Measurements from ENCODE around the gene SLC4A5.

SLC4A5 gene

GRCh38 chr2:74264281-74264680, 78.9 kb downstream of the SLC4A5 start:
- no peak for TF ChIP-seq CTCF (IDR thresholded peaks at IDR 0.05; ENCODE audit: insufficient read depth, low read length, missing control alignments)
- POLR2A ChIA-PET: no interaction called here
- H3K4me3 ChIP-seq (ENCODE audit: low read depth, low read length): no peak overlapping the region
- no peak for DNase-seq (ENCODE audit: low read depth, low spot score)
- CTCF ChIA-PET: interaction anchor here (0.7 to 3.2 kb wide), 3 partner anchors 13 to 71 kb away, joined by 4 to 9 read pairs (median 5); no protein-coding TSS in a partner anchor

- POLR2A ChIA-PET: no interaction called here
- CTCF ChIA-PET: interaction anchor here (1.3 to 6.2 kb wide), 2 partner anchors 13 to 24 kb away, joined by 5 to 55 read pairs; no protein-coding TSS in a partner anchor
- DNase-seq (ENCODE audit: low read depth, low spot score): no peak
Measured at GRCh38 chr2:74262681-74263080, 80.5 kb downstream of the SLC4A5 start.

GRCh38 chr2:74261204-74261864, 81.9 kb downstream of the SLC4A5 start:
- TF ChIP-seq CTCF (IDR thresholded peaks at IDR 0.05; ENCODE audit: insufficient read depth, low read length, missing control alignments): peak; percentile 57
- no peak for DNase-seq (ENCODE audit: low read depth, low spot score)
- CTCF ChIA-PET: interaction anchor here (1.0 to 6.2 kb wide), 12 partner anchors 10 to 445 kb away, joined by 3 to 55 read pairs (median 4); no protein-coding TSS in a partner anchor
- no peak overlapping the region for H3K4me3 ChIP-seq (ENCODE audit: low read depth, low read length)
- POLR2A ChIA-PET: no interaction called here

More at GRCh38 chr2:74262681-74263080, 80.5 kb downstream of the SLC4A5 start:
- no peak overlapping the region for H3K4me3 ChIP-seq (ENCODE audit: low read depth, low read length)
- no peak for TF ChIP-seq CTCF (IDR thresholded peaks at IDR 0.05; ENCODE audit: insufficient read depth, low read length, missing control alignments)

- H3K4me3 ChIP-seq (ENCODE audit: low read depth, low read length): no peak overlapping the region
- ChIA-PET POLR2A (no interaction called here), CTCF (interaction anchor here (1.0 to 6.2 kb wide), 6 partner anchors 11 to 264 kb away, joined by 3 to 55 read pairs (median 4); no protein-coding TSS in a partner anchor)
- DNase-seq (ENCODE audit: low read depth, low spot score): no peak
- no peak for TF ChIP-seq CTCF (IDR thresholded peaks at IDR 0.05; ENCODE audit: insufficient read depth, low read length, missing control alignments)
Measured at GRCh38 chr2:74260495-74260894, 82.7 kb downstream of the SLC4A5 start.

- ChIA-PET POLR2A (no interaction called here), CTCF (interaction anchor here (0.7 to 6.2 kb wide), 4 partner anchors 8 to 74 kb away, joined by 3 to 55 read pairs (median 4); no protein-coding TSS in a partner anchor)
- no peak for TF ChIP-seq CTCF (IDR thresholded peaks at IDR 0.05; ENCODE audit: insufficient read depth, low read length, missing control alignments)
- H3K4me3 ChIP-seq (ENCODE audit: low read depth, low read length): no peak overlapping the region
- no peak for DNase-seq (ENCODE audit: low read depth, low spot score)
Measured at GRCh38 chr2:74259733-74260132, 83.5 kb downstream of the SLC4A5 start.

GRCh38 chr2:74259191-74259590, 84.0 kb downstream of the SLC4A5 start:
- CTCF ChIA-PET: interaction anchor here (0.7 to 6.2 kb wide), 5 partner anchors 9 to 76 kb away, joined by 3 to 55 read pairs (median 4); no protein-coding TSS in a partner anchor
- H3K4me3 ChIP-seq (ENCODE audit: low read depth, low read length): no peak overlapping the region
- no peak for DNase-seq (ENCODE audit: low read depth, low spot score)
- POLR2A ChIA-PET: no interaction called here
- TF ChIP-seq CTCF (IDR thresholded peaks at IDR 0.05; ENCODE audit: insufficient read depth, low read length, missing control alignments): no peak

Data from AG04449 (cell line).